Mesodermal cell (in vitro differentiated cells): ENCODE data around the gene FKBP5.

Source experiments
- H3K27ac ChIP-seq: 2 replicates; pipeline ENCODE4 v1.7.0; 2013; ENCODE audit warnings: mild to moderate bottlenecking, low read depth, low read length, moderate library complexity; ENCODE audit not compliant: severe bottlenecking
- H3K36me3 ChIP-seq: 2 replicates; pipeline ENCODE4 v1.7.1; 2013; ENCODE audit warnings: mild to moderate bottlenecking, low read length, moderate library complexity; ENCODE audit not compliant: control insufficient read depth, insufficient read depth
- H3K4me1 ChIP-seq: one replicate; pipeline ENCODE4 v1.7.1; 2013; ENCODE audit warnings: mild to moderate bottlenecking, low read length; ENCODE audit not compliant: insufficient read depth, control insufficient read depth, poor library complexity, severe bottlenecking
- H3K4me3 ChIP-seq: 2 replicates; pipeline ENCODE4 v1.7.0; 2013; ENCODE audit warnings: low read length, control low read depth, mild to moderate bottlenecking; ENCODE audit not compliant: insufficient read depth, poor library complexity, severe bottlenecking; ENCODE audit errors: extremely low read depth
- H3K9me3 ChIP-seq: 2 replicates; pipeline ENCODE4 v1.7.1; 2013; ENCODE audit warnings: mild to moderate bottlenecking, low read length, moderate library complexity; ENCODE audit not compliant: control insufficient read depth
- WGBS, 2 experiments: methylation state at CpG; one replicate each; pipeline ENCODE4 v1.1.5; 2013; ENCODE audit warnings: missing lambda C conversion rate in 2 of 2; ENCODE audit not compliant: insufficient coverage in 2 of 2; 5-methylcytosine and 5-hydroxymethylcytosine counted together

The FKBP5 gene

DNA sequence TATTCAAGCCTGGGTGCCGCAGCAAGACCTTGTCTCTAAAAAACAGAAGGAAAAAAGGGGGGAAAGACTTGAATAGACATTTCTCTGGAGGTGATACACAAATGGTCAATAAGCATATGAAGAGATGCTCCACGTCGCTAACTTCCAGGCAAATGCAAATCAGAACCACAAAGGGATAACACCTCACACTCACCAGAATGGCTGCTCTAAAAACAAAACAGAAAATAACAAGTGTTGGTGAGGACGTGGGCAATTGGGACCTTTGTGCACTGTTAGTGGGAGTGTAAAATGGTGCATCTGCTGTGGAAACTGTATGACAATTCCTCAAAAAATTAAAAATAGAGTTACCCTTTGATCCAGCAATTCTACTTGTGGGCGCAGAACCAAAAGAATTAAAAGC lies 127.6 kb downstream of the FKBP5 start:
- Histone ChIP-seq H3K4me1 (no peaks in the 10 kb centered on the region), H3K4me3 (no peak overlapping the region), H3K36me3 (no peaks in the 10 kb centered on the region), H3K27ac (no peak overlapping the region), H3K9me3 (no peaks in the 10 kb centered on the region)
- WGBS, 2 experiments: 80 to 96% methylated on average over 1 to 2 of the region's 5 CpGs

DNA sequence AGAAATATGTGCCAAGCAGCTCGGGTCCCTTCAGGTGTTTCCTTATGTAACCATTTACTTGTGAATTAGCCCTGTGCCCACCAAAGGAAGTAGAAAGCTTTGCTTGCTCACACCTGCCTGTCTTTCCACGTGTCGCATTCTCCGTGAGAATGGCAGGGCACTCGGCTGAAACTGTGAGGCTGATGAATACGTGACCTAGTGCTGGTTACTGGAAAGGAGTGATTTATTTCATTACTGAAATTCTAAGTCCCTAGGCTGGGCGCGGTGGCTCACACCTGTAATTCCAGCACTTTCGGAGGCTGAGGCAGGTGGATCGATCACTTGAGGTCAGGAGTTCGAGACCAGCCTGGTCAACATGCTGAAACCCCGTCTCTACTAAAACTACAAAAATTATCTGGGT lies 130.1 kb downstream of the FKBP5 start:
- WGBS, 2 experiments: 90 to 95% methylated on average over 10 of the region's 12 CpGs
- H3K4me3 ChIP-seq: no peak overlapping the region
- H3K27ac ChIP-seq: no peak overlapping the region
- H3K36me3 ChIP-seq: no peaks in the 10 kb centered on the region
- H3K9me3 ChIP-seq: no peaks in the 10 kb centered on the region
- H3K4me1 ChIP-seq: no peaks in the 10 kb centered on the region

DNA sequence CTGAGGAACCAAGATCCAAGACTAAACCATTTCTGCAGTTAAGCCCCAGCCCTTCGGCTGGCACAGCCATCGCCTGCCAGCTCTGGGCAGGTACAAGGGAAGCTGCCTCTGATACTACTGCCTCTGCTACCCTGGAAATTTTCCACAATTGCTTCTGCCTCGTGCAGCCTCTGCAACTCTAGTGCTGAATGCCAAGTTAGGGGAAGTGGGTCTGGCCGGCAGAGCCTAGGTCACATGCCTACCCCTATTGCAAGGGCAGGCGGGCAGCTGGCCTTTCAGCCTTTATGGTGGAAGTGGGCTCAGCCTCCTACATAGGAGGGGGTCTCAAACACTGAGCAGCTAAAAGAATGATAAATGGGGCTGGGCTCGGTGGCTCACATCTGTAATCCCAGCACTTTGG lies 131.5 kb downstream of the FKBP5 start:
- H3K36me3 ChIP-seq: no peaks in the 10 kb centered on the region
- H3K4me3 ChIP-seq: no peak overlapping the region
- WGBS, 2 experiments: 82 to 87% methylated on average over 6 of the region's 6 CpGs
- no peaks in the 10 kb centered on the region for H3K9me3 ChIP-seq
- H3K27ac ChIP-seq: no peak overlapping the region
- H3K4me1 ChIP-seq: no peaks in the 10 kb centered on the region

DNA sequence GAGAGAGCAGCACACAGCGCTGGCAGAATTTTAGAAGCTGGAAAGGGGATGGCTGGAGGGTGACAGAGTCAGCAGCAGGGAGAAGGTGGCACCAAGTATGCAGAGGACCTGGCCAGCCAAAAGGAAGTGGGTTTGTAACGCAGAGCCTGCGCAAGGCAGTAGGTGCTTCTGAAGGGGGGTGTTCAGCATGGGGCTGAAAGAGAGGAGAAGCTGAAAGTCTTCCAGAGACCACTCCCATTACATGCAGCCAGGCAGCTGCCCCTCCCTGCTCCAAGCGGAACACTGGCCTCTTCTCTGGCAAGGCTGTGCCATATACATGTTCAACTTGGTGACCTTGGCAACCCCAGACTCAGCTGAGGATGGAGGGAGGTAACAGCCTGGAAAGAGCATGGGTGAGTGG lies 133.9 kb downstream of the FKBP5 start:
- Histone ChIP-seq H3K4me3 (no peak overlapping the region), H3K27ac (no peak overlapping the region), H3K9me3 (no peaks in the 10 kb centered on the region), H3K36me3 (no peaks in the 10 kb centered on the region), H3K4me1 (no peaks in the 10 kb centered on the region)
- 96 to 100% methylated on average over 1 to 4 of the region's 4 CpGs for WGBS, 2 experiments

DNA sequence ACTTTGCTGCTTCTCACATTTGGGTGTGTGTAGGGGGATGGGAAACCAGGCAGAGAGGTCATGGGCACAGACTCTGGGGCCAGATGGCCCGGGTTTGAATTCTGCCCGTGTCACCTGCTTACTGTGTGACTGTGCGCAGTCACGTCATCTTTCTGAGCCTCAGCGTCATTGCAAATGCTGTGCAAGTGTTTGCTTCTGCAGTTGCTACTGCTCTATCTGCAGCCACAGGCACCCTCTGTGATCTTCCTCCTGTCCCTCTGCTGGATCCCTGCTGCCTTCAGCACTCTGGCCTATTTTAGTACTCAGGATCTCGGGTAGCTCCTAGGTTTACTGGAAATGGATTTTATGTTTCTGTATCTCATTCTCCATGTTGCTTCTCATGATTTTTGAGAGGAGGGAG lies 135.4 kb downstream of the FKBP5 start:
- Histone ChIP-seq H3K4me1 (no peaks in the 10 kb centered on the region), H3K4me3 (no peak overlapping the region), H3K36me3 (no peaks in the 10 kb centered on the region), H3K9me3 (no peaks in the 10 kb centered on the region), H3K27ac (no peak overlapping the region)
- WGBS, 2 experiments: 93 to 100% methylated on average over 5 of the region's 6 CpGs

DNA sequence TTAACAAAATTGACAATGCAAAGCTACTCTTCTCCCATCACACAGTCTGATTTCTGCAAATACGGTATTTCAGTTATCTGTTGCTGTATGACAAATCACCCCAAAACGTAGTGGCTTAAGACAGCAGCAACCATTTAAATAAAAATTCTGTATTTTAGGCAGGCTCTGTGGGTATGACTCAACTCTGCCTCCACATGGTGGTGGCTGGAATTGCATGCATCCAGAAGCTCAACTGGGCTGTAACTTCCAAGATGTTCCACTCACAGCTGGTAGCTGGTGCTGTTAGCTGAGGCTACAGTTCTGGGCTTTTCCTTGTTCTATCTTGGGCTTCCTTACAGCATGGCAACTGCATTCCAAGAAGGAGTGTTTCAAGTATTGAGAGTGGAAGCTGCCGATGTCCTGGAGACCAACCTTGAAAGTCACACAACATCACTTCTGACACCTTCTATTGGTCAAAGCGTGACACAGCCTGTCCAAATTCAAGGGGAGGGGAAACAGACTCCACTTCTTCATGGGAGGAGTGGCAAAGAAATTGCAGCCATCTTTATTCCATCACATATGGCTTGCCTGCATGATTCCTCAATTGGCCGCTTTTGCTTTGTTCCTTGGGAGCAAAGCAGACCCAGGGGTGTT lies 136.3 kb downstream of the FKBP5 start:
- 100% methylated on average over 1 of the region's 5 CpGs; no CpG with 5 or more reads in 1 of the 2 experiments for WGBS, 2 experiments
- H3K9me3 ChIP-seq: no peaks in the 10 kb centered on the region
- H3K36me3 ChIP-seq: no peaks in the 10 kb centered on the region
- H3K4me3 ChIP-seq: no peak overlapping the region
- H3K4me1 ChIP-seq: peaks cover 2% of the 10 kb centered on the region
- H3K27ac ChIP-seq: no peak overlapping the region

DNA sequence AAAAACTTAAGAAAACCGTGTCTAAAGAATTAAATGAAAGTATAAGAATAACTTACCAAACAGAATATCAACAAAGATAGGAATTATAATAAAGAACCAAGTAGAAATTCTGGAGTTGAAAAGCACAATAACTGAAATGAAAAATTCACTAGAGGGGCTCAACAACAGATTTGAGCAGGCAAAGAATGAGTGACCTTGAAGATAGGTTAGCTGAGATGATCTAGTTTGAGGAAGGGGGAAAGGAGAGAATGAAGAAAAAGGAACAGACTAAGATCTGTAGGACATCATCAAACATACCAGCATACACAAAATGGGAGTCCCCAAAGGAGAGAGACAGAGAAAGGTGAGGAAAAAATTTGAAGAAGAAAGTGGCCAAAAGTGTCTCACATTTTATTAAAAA lies 138.3 kb downstream of the FKBP5 start:
- Histone ChIP-seq H3K27ac (no peak overlapping the region), H3K36me3 (no peaks in the 10 kb centered on the region), H3K4me1 (peaks cover 4% of the 10 kb centered on the region), H3K4me3 (no peak overlapping the region), H3K9me3 (no peaks in the 10 kb centered on the region)
- WGBS, 2 experiments: no CpG with 5 or more reads among the region's 1 CpG

DNA sequence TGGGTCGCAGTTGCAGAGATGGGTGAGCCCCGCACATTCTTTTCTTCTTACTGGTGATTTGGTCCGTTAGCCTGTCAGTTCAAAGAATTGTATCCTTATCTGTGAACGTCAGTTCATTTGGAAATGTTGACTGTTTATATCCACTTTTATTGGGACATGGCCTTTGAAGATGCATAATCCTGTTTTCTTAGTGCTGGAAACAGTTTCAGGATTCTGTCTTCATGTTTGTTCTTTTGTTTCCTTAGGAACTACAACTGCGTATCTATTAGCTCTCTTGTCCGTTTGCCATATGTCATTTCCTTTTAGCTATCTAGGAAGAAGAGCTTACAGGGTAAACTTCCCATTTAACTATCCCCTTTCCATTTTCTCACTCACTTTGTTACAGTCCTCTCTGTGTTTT lies 141.0 kb downstream of the FKBP5 start:
- 90 to 97% methylated on average over 6 of the region's 6 CpGs for WGBS, 2 experiments
- Histone ChIP-seq H3K4me3 (no peak overlapping the region), H3K27ac (peak overlapping the region; percentile 26), H3K36me3 (no peaks in the 10 kb centered on the region), H3K9me3 (no peaks in the 10 kb centered on the region), H3K4me1 (peaks cover 15% of the 10 kb centered on the region)

DNA sequence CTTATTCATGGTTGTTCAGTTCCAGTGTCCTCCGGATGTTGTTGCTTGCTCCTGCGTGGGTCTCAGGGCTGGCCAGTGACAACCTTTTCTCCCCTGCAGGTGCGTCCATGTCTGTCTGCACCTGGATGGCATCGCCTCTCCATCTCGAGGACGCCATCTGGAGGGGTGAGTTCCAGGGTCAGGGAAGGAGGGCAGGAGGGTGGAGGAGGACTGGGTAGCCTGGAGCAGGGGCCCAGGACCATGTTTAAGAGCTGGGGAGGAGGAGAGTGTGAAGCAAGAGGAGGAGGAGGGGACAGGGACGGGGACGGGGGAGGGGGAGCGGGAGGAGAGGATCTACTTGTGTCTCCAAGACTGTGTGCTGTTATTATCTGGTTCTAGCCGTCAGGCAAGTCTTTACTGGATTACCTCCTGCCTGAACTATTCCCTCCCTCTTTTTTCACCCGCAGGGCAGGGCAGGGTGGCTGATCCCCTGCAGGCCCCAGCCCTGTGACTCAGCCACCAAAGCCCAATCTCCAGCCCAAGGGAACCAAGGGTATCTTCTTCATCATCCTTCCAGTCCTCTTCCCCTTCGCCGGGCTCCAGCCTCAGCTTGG lies 143.8 kb downstream of the FKBP5 start:
- Histone ChIP-seq H3K9me3 (no peaks in the 10 kb centered on the region), H3K27ac (no peak overlapping the region), H3K4me3 (no peak overlapping the region), H3K36me3 (no peaks in the 10 kb centered on the region), H3K4me1 (peaks cover 15% of the 10 kb centered on the region)
- 77 to 82% methylated on average over 8 to 11 of the region's 13 CpGs for WGBS, 2 experiments

DNA sequence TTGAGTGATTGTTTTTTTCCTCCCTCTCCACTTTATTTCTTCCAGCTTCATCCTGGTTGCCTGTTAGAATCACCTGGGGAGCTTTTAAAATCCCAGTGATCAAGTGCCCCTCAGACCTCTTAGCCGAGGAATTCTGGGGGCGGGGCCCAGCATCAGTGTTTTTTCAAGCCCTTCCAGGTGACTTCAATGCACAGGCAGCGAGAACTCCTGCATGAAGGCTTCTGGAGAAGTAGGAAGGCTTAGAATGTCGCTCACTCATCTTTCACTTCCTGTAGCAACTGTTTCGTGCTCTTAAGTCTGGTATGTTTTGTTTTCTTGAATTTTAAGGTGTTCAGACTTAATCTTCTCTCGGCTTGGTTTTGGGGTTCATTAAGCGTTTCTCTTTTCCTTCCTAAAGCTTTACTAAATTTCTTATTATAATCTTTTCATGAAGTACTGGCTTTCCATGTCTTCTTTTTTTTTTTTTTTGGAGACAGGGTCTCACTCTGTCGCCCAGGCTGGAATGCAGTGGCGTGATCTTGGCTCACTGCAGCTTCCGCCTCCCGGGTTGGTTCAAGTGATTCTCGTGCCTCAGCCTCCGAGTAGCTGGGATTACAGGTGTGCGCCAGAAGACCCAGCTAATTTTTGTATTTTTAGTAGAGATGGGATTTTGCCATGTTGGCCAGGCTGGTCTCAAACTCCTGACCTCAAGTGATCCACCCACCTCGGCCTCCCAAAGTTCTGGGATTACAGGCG lies 145.1 kb downstream of the FKBP5 start:
- H3K36me3 ChIP-seq: no peaks in the 10 kb centered on the region
- no peaks in the 10 kb centered on the region for H3K9me3 ChIP-seq
- peaks cover 15% of the 10 kb centered on the region for H3K4me1 ChIP-seq
- 65 to 87% methylated on average over 3 to 12 of the region's 16 CpGs for WGBS, 2 experiments
- H3K4me3 ChIP-seq: no peak overlapping the region
- no peak overlapping the region for H3K27ac ChIP-seq

DNA sequence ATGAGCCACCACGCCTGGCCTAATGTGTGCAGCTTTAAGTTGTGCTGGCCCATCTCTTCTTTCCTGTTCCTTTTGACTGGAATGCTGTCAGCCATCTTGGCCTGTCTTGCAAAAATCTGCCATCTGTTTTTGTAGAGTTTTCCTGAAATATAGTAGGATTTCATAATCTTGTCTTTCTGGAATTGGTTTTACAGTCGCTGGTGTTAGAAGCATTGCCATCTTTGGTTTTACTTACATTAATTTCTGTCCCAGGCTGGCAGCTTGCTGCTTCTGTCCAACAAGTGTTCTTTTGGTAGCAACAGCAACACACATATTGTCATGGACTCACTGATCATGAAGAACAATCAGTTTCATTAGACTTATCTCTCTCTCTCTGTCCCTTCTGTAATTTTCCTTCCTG lies 146.9 kb downstream of the FKBP5 start:
- H3K4me1 ChIP-seq: peaks cover 12% of the 10 kb centered on the region
- 87 to 90% methylated on average over 2 of the region's 2 CpGs for WGBS, 2 experiments
- no peak overlapping the region for H3K27ac ChIP-seq
- H3K36me3 ChIP-seq: no peaks in the 10 kb centered on the region
- no peak overlapping the region for H3K4me3 ChIP-seq
- no peaks in the 10 kb centered on the region for H3K9me3 ChIP-seq
